Testis (tissue), 3 donors: ENCODE data around the gene EPN1. TPM values are rescaled to one million over a fixed set of nuclear protein-coding genes. Genes with fewer than 3 reads are reported as not detected.

Source experiments
- DNase-seq: peaks from one replicate; pipeline ENCODE4 v3.0.0-alpha.2; 2019
- H3K27ac ChIP-seq, 2 donors: fragments of 200-600 bp; sonication (generic); one replicate each; pipeline ENCODE4 v1.5.1; 2019
- H3K27me3 ChIP-seq: fragments of 200-600 bp; sonication (generic); one replicate; pipeline ENCODE4 v1.5.1; 2019
- H3K36me3 ChIP-seq: fragments of 200-600 bp; sonication (generic); one replicate; pipeline ENCODE4 v1.5.1; 2017; ENCODE audit warnings: low read depth; ENCODE audit errors: missing control alignments
- H3K4me1 ChIP-seq: fragments of 200-600 bp; sonication (generic); one replicate; pipeline ENCODE4 v1.5.1; 2019
- H3K4me3 ChIP-seq, 2 donors: fragments of 200-600 bp; sonication (generic); one replicate each; pipeline ENCODE4 v1.5.1; 2017 to 2019
- H3K9me3 ChIP-seq: fragments of 200-600 bp; sonication (generic); one replicate; pipeline ENCODE4 v1.5.1; 2017
- CTCF ChIP-seq, 3 experiments: fragments of 450-650 bp in 2 of 3; fragments of 200-600 bp in 1 of 3; sonication (generic) in 1 of 3; IDR thresholded peaks; one replicate each; pipeline ENCODE4 v1.5.1; 2016 to 2019; ENCODE audit warnings: antibody characterized with exemption in 3 of 3, mild to moderate bottlenecking in 2 of 3, moderate library complexity in 1 of 3
- POLR2A ChIP-seq: fragments of 450-650 bp; IDR thresholded peaks from one replicate; pipeline ENCODE4 v1.6.1; 2017; ENCODE audit warnings: antibody characterized with exemption, mild to moderate bottlenecking, moderate library complexity
- WGBS, 2 donors: methylation state at CpG; one replicate each; pipeline ENCODE4 v1.1.5; 2018; 5-methylcytosine and 5-hydroxymethylcytosine counted together
- intact Hi-C: fragments of 100-400 bp; cut with DNase I; formaldehyde crosslinking; loops from one replicate; pipeline ENCODE4 v1.15.1; 2023; ENCODE audit warnings: low total_unique reads
- polyA plus RNA-seq: library from polyadenylated mRNA; stranded (reverse); fragments of 350-450 nt; fragmentation: Illumina TruSeq; extraction: RNeasy Lipid Tissue Mini Kit (QIAGEN cat#74804); gene quantifications from one replicate; pipeline ENCODE4 v1.2.3, GENCODE V29; 2014; ENCODE audit warnings: low read depth, low replicate concordance; ENCODE audit not compliant: insufficient read depth
- total RNA-seq, 2 donors: library from RNA; depleted of rRNA; stranded (reverse); fragments of >200 nt; gene quantifications; one replicate each; pipeline ENCODE4 v1.2.3, GENCODE V29; 2016

The EPN1 gene
- total and polyA plus RNA-seq, 3 donors from 2014 or later, result 134 to 303 (median 176) TPM

GRCh38 chr19:55692681-55693081, 17.7 kb downstream of the EPN1 start:
- no peak for DNase-seq
- Histone ChIP-seq H3K27ac (no peak overlapping the region), H3K4me1 (peaks cover 14% of the 10 kb centered on the region), H3K36me3 (no peaks in the 10 kb centered on the region), H3K9me3 (no peaks in the 10 kb centered on the region), H3K4me3 (no peak overlapping the region), H3K27me3 (no peaks in the 10 kb centered on the region)
- TF ChIP-seq POLR2A, result no peak
- no peak for TF ChIP-seq CTCF (IDR thresholded peaks at IDR 0.05)
- WGBS, 2 donors, result 73 to 79% methylated on average over 7 to 19 of the region's 19 CpGs
- intact Hi-C loops, result no loop called here

- H3K36me3 ChIP-seq, result no peaks in the 10 kb centered on the region
- no peak overlapping the region for H3K27ac ChIP-seq
- no peak for TF ChIP-seq CTCF (IDR thresholded peaks at IDR 0.05)
- no peak for TF ChIP-seq POLR2A
- no peak for DNase-seq
- peaks cover 11% of the 10 kb centered on the region for H3K4me1 ChIP-seq
- 86 to 89% methylated on average over 19 to 20 of the region's 20 CpGs for WGBS, 2 donors
- intact Hi-C loops, result no loop called here
- H3K4me3 ChIP-seq, result no peak overlapping the region
- H3K27me3 ChIP-seq, result no peaks in the 10 kb centered on the region
- no peaks in the 10 kb centered on the region for H3K9me3 ChIP-seq
These were observed 18.4 kb downstream of the EPN1 start for GRCh38 chr19:55693336-55693974.

- no peak for DNase-seq
- intact Hi-C loops, result no loop called here
- H3K36me3 ChIP-seq, result no peaks in the 10 kb centered on the region
- no peaks in the 10 kb centered on the region for H3K27me3 ChIP-seq
- H3K4me3 ChIP-seq, result no peak overlapping the region
- no peak for TF ChIP-seq POLR2A
- TF ChIP-seq CTCF (IDR thresholded peaks at IDR 0.05), result no peak
- H3K27ac ChIP-seq, result no peak overlapping the region
- H3K4me1 ChIP-seq, result peaks cover 4% of the 10 kb centered on the region
- H3K9me3 ChIP-seq, result no peaks in the 10 kb centered on the region
- WGBS, 2 donors, result 79 to 82% methylated on average over 12 to 15 of the region's 15 CpGs
These were observed 19.2 kb downstream of the EPN1 start for GRCh38 chr19:55694241-55694655.

GRCh38 chr19:55694656-55695491, 19.8 kb downstream of the EPN1 start:
- 89 to 93% methylated on average over 20 to 36 of the region's 37 CpGs for WGBS, 2 donors
- no peak for TF ChIP-seq POLR2A
- Histone ChIP-seq H3K9me3 (no peaks in the 10 kb centered on the region), H3K4me3 (no peak overlapping the region), H3K27me3 (no peaks in the 10 kb centered on the region), H3K27ac (no peak overlapping the region), H3K4me1 (peaks cover 4% of the 10 kb centered on the region), H3K36me3 (no peaks in the 10 kb centered on the region)
- intact Hi-C loops, result no loop called here
- no peak for DNase-seq

- H3K4me3 ChIP-seq, result no peak overlapping the region
- intact Hi-C loops, result no loop called here
- peaks cover 4% of the 10 kb centered on the region for H3K4me1 ChIP-seq
- no peaks in the 10 kb centered on the region for H3K27me3 ChIP-seq
- no peak for TF ChIP-seq POLR2A
- H3K36me3 ChIP-seq, result no peaks in the 10 kb centered on the region
- DNase-seq, result no peak
- no peak overlapping the region for H3K27ac ChIP-seq
- 88 to 90% methylated on average over 15 to 23 of the region's 23 CpGs for WGBS, 2 donors
- H3K9me3 ChIP-seq, result no peaks in the 10 kb centered on the region
These were observed 20.7 kb downstream of the EPN1 start for GRCh38 chr19:55695511-55696290.
